HCT116 (cell line): Measurements from ENCODE around the gene PARP14. TPM values are rescaled to one million over a fixed set of nuclear protein-coding genes. Genes with fewer than 3 reads are reported as not detected.
A peak's percentile ranks its signal among the peaks of the same experiment; 100 is the strongest.

Experiments
- ATAC-seq: fragments of 200-7000 bp; cut with Tn5 transposase; 2 replicates; pipeline ENCODE4 v1.9.1; 2020; ENCODE audit warnings: mild to moderate bottlenecking, moderate library complexity
- Bru-seq: library from RNA; stranded (reverse); fragments of 400-500 nt; gene quantifications from one replicate; lab custom pipeline; 2021; lab: Mats Ljungman, UMichigan
- BruChase-seq, 2 experiments: library from RNA; stranded (reverse); fragments of 400-500 nt; gene quantifications; one replicate each; lab custom pipeline; 2021; lab: Mats Ljungman, UMichigan
- BruUV-seq: library from RNA; stranded (reverse); fragments of 400-500 nt; replicated peaks from 2 replicates; lab custom pipeline; 2021; lab: Mats Ljungman, UMichigan
- CTCF ChIA-PET: fragments of 300-600 bp; sonication (Branson Sonifier 250); formaldehyde crosslinking; loops from one replicate; lab custom pipeline; 2021; ENCODE audit warnings: antibody characterized with exemption; lab: Charles Lee
- POLR2A ChIA-PET: fragments of 300-600, 350-600 bp; sonication (Branson Sonifier 250); formaldehyde crosslinking; loops from one replicate; lab custom pipeline; 2021; ENCODE audit warnings: antibody characterized with exemption; lab: Charles Lee
- RAD21 ChIA-PET, 2 experiments: fragments of 300-600 bp; sonication (Branson Sonifier 250); formaldehyde crosslinking; loops; one replicate each; lab custom pipeline; 2023; ENCODE audit warnings: low total read pairs in 2 of 2; ENCODE audit not compliant: uncharacterized antibody in 2 of 2, unreplicated experiment in 2 of 2, low non-redundant PET in 1 of 2; lab: Charles Lee
- DNase-seq: peaks from one replicate; pipeline ENCODE4 v3.0.0-alpha.2; 2010; ENCODE audit warnings: low read depth, low spot score
- H2AFZ ChIP-seq: fragments of 200-600 bp; shearing (Covaris generic), sonication (generic); 2 replicates; pipeline ENCODE4 v1.6.1; 2017; ENCODE audit warnings: low read depth, mixed run types, mixed read lengths, antibody characterized with exemption, low read length; ENCODE audit not compliant: poor library complexity, severe bottlenecking
- H3K27ac ChIP-seq: 2 replicates; pipeline ENCODE4 v1.5.1; 2012; ENCODE audit warnings: low read depth, low read length
- H3K27me3 ChIP-seq: fragments of 200-600 bp; sonication (generic); 2 replicates; pipeline ENCODE4 v1.6.1; 2016; ENCODE audit warnings: mixed run types, low read length, mixed read lengths; ENCODE audit not compliant: insufficient read depth
- H3K36me3 ChIP-seq, 2 experiments: fragments of 200-500 bp in 1 of 2; fragments of 200-600 bp in 1 of 2; sonication (Bioruptor generic) in 1 of 2; sonication (generic) in 1 of 2; 2 replicates each; pipeline versions ENCODE4 v1.5.1 to v1.6.1; 2014 to 2016; ENCODE audit warnings: low read length in 2 of 2, inconsistent platforms in 1 of 2, mixed read lengths in 1 of 2, mixed run types in 1 of 2; ENCODE audit not compliant: insufficient read depth in 2 of 2, control insufficient read depth in 1 of 2
- H3K4me1 ChIP-seq, 2 experiments: fragments of 200-600 bp in 1 of 2; sonication (generic) in 1 of 2; 2 replicates each; pipeline versions ENCODE4 v1.5.1 to v1.6.1; 2012 to 2017; ENCODE audit warnings: low read length in 2 of 2, inconsistent platforms in 1 of 2, mild to moderate bottlenecking in 1 of 2, mixed read lengths in 1 of 2, mixed run types in 1 of 2, moderate library complexity in 1 of 2; ENCODE audit not compliant: insufficient read depth in 2 of 2, control insufficient read depth in 1 of 2
- H3K4me2 ChIP-seq: fragments of 200-600 bp; sonication (generic); 2 replicates; pipeline ENCODE4 v1.6.1; 2017; ENCODE audit warnings: mixed run types, low read length, mixed read lengths
- H3K4me3 ChIP-seq, 2 experiments: fragments of 200-600 bp in 1 of 2; sonication (generic) in 1 of 2; replicated peaks in 1 of 2; 2 replicates each; pipeline ENCODE4 v1.5.1; 2011 to 2016; ENCODE audit warnings: low read length in 2 of 2, control low read depth in 1 of 2, low read depth in 1 of 2, mild to moderate bottlenecking in 1 of 2, mixed read lengths in 1 of 2, mixed run types in 1 of 2
- H3K79me2 ChIP-seq: fragments of 200-600 bp; sonication (generic); 2 replicates; pipeline ENCODE4 v1.6.1; 2017; ENCODE audit warnings: mild to moderate bottlenecking, mixed run types, low read length, moderate library complexity, mixed read lengths; ENCODE audit not compliant: insufficient read depth
- H3K9ac ChIP-seq: fragments of 200-600 bp; sonication (generic); 2 replicates; pipeline ENCODE4 v1.6.1; 2016; ENCODE audit warnings: low read length, mixed read lengths
- H3K9me2 ChIP-seq: fragments of 200-600 bp; sonication (generic), shearing (Covaris generic); 2 replicates; pipeline ENCODE4 v1.6.1; 2017; ENCODE audit warnings: mixed run types, mild to moderate bottlenecking, moderate library complexity; ENCODE audit not compliant: insufficient read depth
- H3K9me3 ChIP-seq, 2 experiments: fragments of 200-500 bp in 1 of 2; fragments of 200-600 bp in 1 of 2; sonication (Bioruptor generic) in 1 of 2; sonication (generic) in 1 of 2; 2 replicates each; pipeline ENCODE4 v1.6.1; 2014 to 2017; ENCODE audit warnings: low read length in 2 of 2, mixed read lengths in 2 of 2, inconsistent platforms in 1 of 2, low read depth in 1 of 2, mild to moderate bottlenecking in 1 of 2, mixed run types in 1 of 2, moderate library complexity in 1 of 2; ENCODE audit not compliant: control insufficient read depth in 1 of 2, insufficient read depth in 1 of 2
- H4K20me1 ChIP-seq: fragments of 200-600 bp; sonication (generic), shearing (Covaris generic); 2 replicates; pipeline ENCODE4 v1.6.1; 2017; ENCODE audit warnings: mixed run types, mild to moderate bottlenecking, moderate library complexity; ENCODE audit not compliant: insufficient read depth
- CBX3 ChIP-seq: IDR thresholded peaks from 2 replicates; pipeline ENCODE4 v1.6.1; 2012; ENCODE audit warnings: low read depth
- EGR1 ChIP-seq: IDR thresholded peaks from 2 replicates; pipeline ENCODE4 v1.6.1; 2012; ENCODE audit warnings: low read depth
- JUND ChIP-seq: IDR thresholded peaks from 2 replicates; pipeline ENCODE4 v1.6.1; 2012
- POLR2AphosphoS5 ChIP-seq: IDR thresholded peaks from 2 replicates; pipeline ENCODE4 v1.6.1; 2011; ENCODE audit warnings: mild to moderate bottlenecking, low read depth, low read length, moderate library complexity
- RAD21 ChIP-seq: IDR thresholded peaks from 2 replicates; pipeline ENCODE4 v1.6.1; 2012; ENCODE audit warnings: low read depth, mild to moderate bottlenecking
- SIN3A ChIP-seq: IDR thresholded peaks from 2 replicates; pipeline ENCODE4 v1.6.1; 2012; ENCODE audit warnings: low read depth
- SP1 ChIP-seq: IDR thresholded peaks from 2 replicates; pipeline ENCODE4 v1.6.1; 2012; ENCODE audit warnings: low read depth
- YY1 ChIP-seq: IDR thresholded peaks from 2 replicates; pipeline ENCODE4 v1.6.1; 2011; ENCODE audit warnings: low read length, low read depth, moderate library complexity, mild to moderate bottlenecking; ENCODE audit not compliant: insufficient replicate concordance; ENCODE audit errors: extremely low read depth
- ZBTB33 ChIP-seq: IDR thresholded peaks from 2 replicates; pipeline ENCODE4 v1.6.1; 2011; ENCODE audit warnings: mild to moderate bottlenecking, low read length, moderate library complexity; ENCODE audit not compliant: insufficient replicate concordance; ENCODE audit errors: extremely low read depth
- ZFX ChIP-seq: fragments of 450-650 bp; IDR thresholded peaks from 2 replicates; pipeline ENCODE4 v1.6.1; 2017
- intact Hi-C: fragments of 100-400 bp; cut with micrococcal nuclease; formaldehyde crosslinking; loops from 2 replicates; pipeline ENCODE4 v1.10.0; 2022
- long read RNA-seq: library from polyadenylated mRNA; unstranded; transcript quantifications from one replicate; pipeline ENCODE4 v2.0.0, GENCODE V29; 2021; ENCODE audit not compliant: unreplicated experiment
- polyA plus RNA-seq: library from polyadenylated mRNA; unstranded; fragments of >200 nt; gene quantifications from 2 replicates; pipeline ENCODE4 v1.2.1, GENCODE V29; 2012; ENCODE audit warnings: missing spikeins
- total RNA-seq: library from RNA; stranded (reverse); gene quantifications from one replicate; pipeline ENCODE4 v1.2.1, GENCODE V29; 2021; ENCODE audit not compliant: unreplicated experiment

PARP14 gene, protein sequence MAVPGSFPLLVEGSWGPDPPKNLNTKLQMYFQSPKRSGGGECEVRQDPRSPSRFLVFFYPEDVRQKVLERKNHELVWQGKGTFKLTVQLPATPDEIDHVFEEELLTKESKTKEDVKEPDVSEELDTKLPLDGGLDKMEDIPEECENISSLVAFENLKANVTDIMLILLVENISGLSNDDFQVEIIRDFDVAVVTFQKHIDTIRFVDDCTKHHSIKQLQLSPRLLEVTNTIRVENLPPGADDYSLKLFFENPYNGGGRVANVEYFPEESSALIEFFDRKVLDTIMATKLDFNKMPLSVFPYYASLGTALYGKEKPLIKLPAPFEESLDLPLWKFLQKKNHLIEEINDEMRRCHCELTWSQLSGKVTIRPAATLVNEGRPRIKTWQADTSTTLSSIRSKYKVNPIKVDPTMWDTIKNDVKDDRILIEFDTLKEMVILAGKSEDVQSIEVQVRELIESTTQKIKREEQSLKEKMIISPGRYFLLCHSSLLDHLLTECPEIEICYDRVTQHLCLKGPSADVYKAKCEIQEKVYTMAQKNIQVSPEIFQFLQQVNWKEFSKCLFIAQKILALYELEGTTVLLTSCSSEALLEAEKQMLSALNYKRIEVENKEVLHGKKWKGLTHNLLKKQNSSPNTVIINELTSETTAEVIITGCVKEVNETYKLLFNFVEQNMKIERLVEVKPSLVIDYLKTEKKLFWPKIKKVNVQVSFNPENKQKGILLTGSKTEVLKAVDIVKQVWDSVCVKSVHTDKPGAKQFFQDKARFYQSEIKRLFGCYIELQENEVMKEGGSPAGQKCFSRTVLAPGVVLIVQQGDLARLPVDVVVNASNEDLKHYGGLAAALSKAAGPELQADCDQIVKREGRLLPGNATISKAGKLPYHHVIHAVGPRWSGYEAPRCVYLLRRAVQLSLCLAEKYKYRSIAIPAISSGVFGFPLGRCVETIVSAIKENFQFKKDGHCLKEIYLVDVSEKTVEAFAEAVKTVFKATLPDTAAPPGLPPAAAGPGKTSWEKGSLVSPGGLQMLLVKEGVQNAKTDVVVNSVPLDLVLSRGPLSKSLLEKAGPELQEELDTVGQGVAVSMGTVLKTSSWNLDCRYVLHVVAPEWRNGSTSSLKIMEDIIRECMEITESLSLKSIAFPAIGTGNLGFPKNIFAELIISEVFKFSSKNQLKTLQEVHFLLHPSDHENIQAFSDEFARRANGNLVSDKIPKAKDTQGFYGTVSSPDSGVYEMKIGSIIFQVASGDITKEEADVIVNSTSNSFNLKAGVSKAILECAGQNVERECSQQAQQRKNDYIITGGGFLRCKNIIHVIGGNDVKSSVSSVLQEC (N-terminal part only)
- total RNA-seq (12.2 TPM), Bru-seq, nascent RNA (percentile 71 among the genes with signal in this experiment), BruChase-seq, experiment 1, labeled RNA remaining after a 6-hour chase (percentile 82 among the genes with signal in this experiment), BruChase-seq, experiment 2, labeled RNA remaining after a 2-hour chase (percentile 78 among the genes with signal in this experiment)
- polyA plus RNA-seq = 4.6 and 4.8 TPM in 2 replicates
- long read RNA-seq, full-length matches to known transcripts = 1 of 11 reads
- long read RNA-seq, partial matches to known transcripts = 6 of 11 reads
- long read RNA-seq, other reads (novel, unspliced or antisense) = 4 of 11 reads

DNA sequence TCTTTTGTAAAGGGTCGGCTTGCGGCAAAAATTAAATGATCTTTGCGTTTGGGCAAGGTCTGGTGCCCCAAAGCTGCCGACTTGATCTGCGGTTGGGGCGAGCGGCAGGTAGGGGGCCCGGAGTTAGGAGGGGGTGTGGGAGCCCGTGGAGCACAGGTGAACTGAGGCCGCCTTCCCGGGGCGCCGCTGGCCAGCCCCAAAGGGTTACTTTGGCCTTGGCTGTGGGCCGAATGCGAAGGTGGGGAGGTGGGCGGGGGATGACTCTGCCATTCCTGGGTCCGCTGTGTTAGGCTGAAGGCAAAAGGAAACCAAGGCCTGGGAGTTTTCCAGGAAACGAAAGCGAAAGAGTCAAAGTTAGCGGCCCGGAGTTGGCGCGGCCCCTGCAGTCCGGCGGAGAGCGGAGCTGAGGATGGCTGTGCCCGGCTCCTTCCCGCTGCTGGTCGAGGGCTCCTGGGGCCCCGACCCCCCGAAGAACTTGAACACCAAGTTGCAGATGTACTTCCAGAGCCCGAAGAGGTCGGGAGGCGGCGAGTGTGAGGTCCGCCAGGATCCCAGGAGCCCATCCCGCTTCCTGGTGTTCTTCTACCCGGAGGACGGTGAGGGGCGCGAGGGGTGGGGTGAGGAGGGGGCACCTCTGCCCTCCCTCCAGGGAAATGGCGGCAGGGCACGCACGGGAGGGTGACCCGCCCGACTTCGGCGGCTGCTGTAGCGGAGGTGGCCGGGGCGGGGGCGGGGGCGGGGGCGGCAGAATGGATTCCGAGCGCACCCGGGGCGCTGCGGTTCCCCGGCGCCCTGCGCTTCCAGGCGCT is at the start of gene PARP14:
Gene PARP14 (plus strand): TSS at position 365 of the 809 bp plus-strand sequence. CDS start 45 bp downstream, at position 410.
- CTCF ChIA-PET = interaction anchor here (0.8 to 3.2 kb wide), 5 partner anchors 63 to 288 kb away, joined by 3 to 29 read pairs (median 13); no protein-coding TSS in a partner anchor

More for the DNA sequence above, at the start of gene PARP14:
- DNase-seq = no peak
- Histone ChIP-seq H3K36me3 (no peaks in the 10 kb centered on the region), H2AFZ (peak within 1 kb of the TSS; percentile 71), H3K9me2 (no peaks in the 10 kb centered on the region), H3K4me2 (peak within 1 kb of the TSS; percentile 93), H3K4me1 (peaks cover 13 to 29% of the 10 kb centered on the region in 2 experiments; a peak in 3 of 4 replicates), H3K27ac (peak within 1 kb of the TSS; percentile 68), H3K9me3 (no peaks in the 10 kb centered on the region), H3K4me3 (peak within 1 kb of the TSS; percentile 77 to 85), H3K79me2 (peaks cover 7% of the 10 kb centered on the region; the same call in 1 of the 2 replicates), H4K20me1 (no peaks in the 10 kb centered on the region), H3K27me3 (no peaks in the 10 kb centered on the region), H3K9ac (peak within 1 kb of the TSS; percentile 84)
- RAD21 ChIA-PET = interaction anchor here in 1 of 2 experiments (1.4 kb wide), 1 partner anchor 375 kb away, joined by 3 read pairs; no protein-coding TSS in a partner anchor
- BruUV-seq = no TSS peak
- POLR2A ChIA-PET = interaction anchor here (2.3 kb wide), 1 partner anchor 297 kb away, joined by 9 read pairs; the partner anchor contains the start of genes FAM162A and MIX23
- ATAC-seq = peak; percentile 48
- intact Hi-C loops = no loop called here
- peak; percentile 4; the same call in 1 of the 2 replicates for TF ChIP-seq EGR1
- TF ChIP-seq POLR2AphosphoS5 = peak; percentile 44
- peak; percentile 61 for TF ChIP-seq YY1
- TF ChIP-seq ZBTB33 = no peak
- TF ChIP-seq RAD21 = 0 out of 2 replicates have a peak, but pooled peaks have one; percentile 13
- TF ChIP-seq CBX3 = no peak
- TF ChIP-seq SIN3A = no peak
- no peak for TF ChIP-seq JUND
- no peak for TF ChIP-seq SP1
- TF ChIP-seq ZFX = peak; percentile 69
